IMR-90 (cell line): ENCODE results near the gene CHAC1. TPM values are rescaled to one million over a fixed set of nuclear protein-coding genes. Genes with fewer than 3 reads are reported as not detected.

Experiments
- ATAC-seq: fragments of 200-7000 bp; cut with Tn5 transposase; 2 replicates; pipeline ENCODE4 v1.9.1; 2020; ENCODE audit warnings: low read depth, mild to moderate bottlenecking, moderate library complexity
- BruUV-seq: library from RNA; stranded (reverse); fragments of 400-500 nt; replicated peaks from 2 replicates; lab custom pipeline; 2021; lab: Mats Ljungman, UMichigan
- CTCF ChIA-PET: fragments of 300-600 bp; formaldehyde crosslinking; extraction: SDS; loops from one replicate; lab custom pipeline; 2021; ENCODE audit warnings: antibody characterized with exemption; lab: Yijun Ruan, JAX
- POLR2A ChIA-PET: fragments of 300-600 bp; sonication (Branson Sonifier 250); formaldehyde crosslinking; loops from one replicate; lab custom pipeline; 2022; ENCODE audit warnings: antibody characterized with exemption; ENCODE audit not compliant: unreplicated experiment; lab: Charles Lee
- DNase-seq: peaks from one replicate; pipeline ENCODE4 v3.0.0; 2013
- H2AFZ ChIP-seq: replicated peaks from 2 replicates; pipeline ENCODE3; 2013; ENCODE audit warnings: low read length, mild to moderate bottlenecking; ENCODE audit not compliant: poor library complexity
- H2AK5ac ChIP-seq: 2 replicates; pipeline ENCODE4 v1.6.1; 2013; ENCODE audit warnings: low read depth, low read length, inconsistent platforms
- H2AK9ac ChIP-seq: replicated peaks from 2 replicates; pipeline ENCODE3; 2013; ENCODE audit warnings: mild to moderate bottlenecking, low read depth, low read length, moderate library complexity; ENCODE audit not compliant: poor library complexity
- H2BK120ac ChIP-seq: 2 replicates; pipeline ENCODE4 v1.6.1; 2013; ENCODE audit warnings: low read depth, low read length, inconsistent platforms
- H2BK15ac ChIP-seq: 3 replicates; pipeline ENCODE4 v1.6.1; 2013; ENCODE audit warnings: low read depth, low read length, inconsistent platforms
- H2BK20ac ChIP-seq: 2 replicates; pipeline ENCODE4 v1.6.1; 2013; ENCODE audit warnings: low read depth, mild to moderate bottlenecking, inconsistent platforms, low read length, moderate library complexity
- H2BK5ac ChIP-seq: 2 replicates; pipeline ENCODE4 v1.6.1; 2013; ENCODE audit warnings: mild to moderate bottlenecking, low read depth, low read length, inconsistent platforms; ENCODE audit not compliant: poor library complexity, severe bottlenecking
- H3K14ac ChIP-seq: replicated peaks from 2 replicates; pipeline ENCODE4 v1.6.1; 2013; ENCODE audit warnings: low read depth, low read length, inconsistent platforms
- H3K18ac ChIP-seq: 2 replicates; pipeline ENCODE4 v1.6.1; 2013; ENCODE audit warnings: low read depth, low read length, control low read depth
- H3K23ac ChIP-seq: 2 replicates; pipeline ENCODE4 v1.6.1; 2013; ENCODE audit warnings: low read depth, low read length, inconsistent platforms
- H3K27ac ChIP-seq: 2 replicates; pipeline ENCODE4 v1.5.1; 2013; ENCODE audit warnings: mild to moderate bottlenecking, control low read depth, low read length; ENCODE audit not compliant: insufficient read depth
- H3K27me3 ChIP-seq: 2 replicates; pipeline ENCODE4 v1.6.1; 2013; ENCODE audit warnings: low read length; ENCODE audit not compliant: control insufficient read depth, insufficient read depth
- H3K36me3 ChIP-seq: 2 replicates; pipeline ENCODE4 v1.6.1; 2013; ENCODE audit warnings: low read length, mixed read lengths; ENCODE audit not compliant: control insufficient read depth, insufficient read depth
- H3K4ac ChIP-seq: 2 replicates; pipeline ENCODE4 v1.6.1; 2013; ENCODE audit warnings: low read depth, low read length, inconsistent platforms
- H3K4me1 ChIP-seq: 2 replicates; pipeline ENCODE4 v1.6.1; 2013; ENCODE audit warnings: low read length, mixed read lengths; ENCODE audit not compliant: control insufficient read depth, insufficient read depth
- H3K4me2 ChIP-seq: 2 replicates; pipeline ENCODE4 v1.6.1; 2013; ENCODE audit warnings: low read depth, mild to moderate bottlenecking, control low read depth, low read length, moderate library complexity
- H3K4me3 ChIP-seq: 2 replicates; pipeline ENCODE4 v1.5.1; 2013; ENCODE audit warnings: low read depth, mild to moderate bottlenecking, control low read depth, low read length, moderate library complexity; ENCODE audit not compliant: insufficient read depth
- H3K56ac ChIP-seq: 2 replicates; pipeline ENCODE4 v1.6.1; 2013; ENCODE audit warnings: low read length, inconsistent platforms; ENCODE audit not compliant: insufficient read depth; ENCODE audit errors: extremely low read depth
- H3K79me1 ChIP-seq, 2 experiments: 2 replicates each; pipeline ENCODE4 v1.6.1; 2013; ENCODE audit warnings: low read length in 2 of 2, inconsistent platforms in 1 of 2, low read depth in 1 of 2
- H3K9ac ChIP-seq: 2 replicates; pipeline ENCODE4 v1.6.1; 2013; ENCODE audit warnings: low read depth, low read length, control low read depth
- H3K9me1 ChIP-seq: 2 replicates; pipeline ENCODE4 v1.6.1; 2013; ENCODE audit warnings: low read length, inconsistent platforms; ENCODE audit not compliant: insufficient read depth
- H3K9me3 ChIP-seq: 2 replicates; pipeline ENCODE4 v1.6.1; 2013; ENCODE audit warnings: low read length; ENCODE audit not compliant: control insufficient read depth, insufficient read depth
- H4K20me1 ChIP-seq: 2 replicates; pipeline ENCODE4 v1.6.1; 2013; ENCODE audit warnings: low read length, inconsistent platforms; ENCODE audit not compliant: insufficient read depth
- H4K5ac ChIP-seq: 2 replicates; pipeline ENCODE4 v1.6.1; 2013; ENCODE audit warnings: mild to moderate bottlenecking, low read depth, low read length, control low read depth
- H4K8ac ChIP-seq, 2 experiments: 2 replicates each; pipeline ENCODE4 v1.6.1; 2013; ENCODE audit warnings: low read depth in 2 of 2, low read length in 2 of 2, control low read depth in 1 of 2, inconsistent platforms in 1 of 2
- H4K91ac ChIP-seq: 2 replicates; pipeline ENCODE4 v1.6.1; 2013; ENCODE audit warnings: low read depth, low read length, inconsistent platforms; ENCODE audit not compliant: insufficient read depth
- BHLHE40 ChIP-seq: fragments of 150-350 bp; IDR thresholded peaks from 2 replicates; pipeline ENCODE4 v1.6.1; 2016; ENCODE audit warnings: mild to moderate bottlenecking, low read depth, low read length
- CEBPB ChIP-seq: IDR thresholded peaks from 2 replicates; pipeline ENCODE4 v1.6.1; 2012; ENCODE audit warnings: low read depth, low read length, improper control_type of control experiment
- CHD1 ChIP-seq: IDR thresholded peaks from 2 replicates; pipeline ENCODE4 v1.6.1; 2012; ENCODE audit warnings: low read depth, low read length, improper control_type of control experiment
- ELK1 ChIP-seq: fragments of 150-350 bp; IDR thresholded peaks from 2 replicates; pipeline ENCODE4 v1.6.1; 2016; ENCODE audit warnings: low read depth, mild to moderate bottlenecking, low read length, moderate library complexity, borderline replicate concordance
- FOS ChIP-seq: fragments of 150-350 bp; IDR thresholded peaks from 2 replicates; pipeline ENCODE4 v1.6.1; 2016; ENCODE audit warnings: low read depth, low read length
- NFE2L2 ChIP-seq: fragments of 150-350 bp; IDR thresholded peaks from 2 replicates; pipeline ENCODE4 v1.6.1; 2016; ENCODE audit warnings: low read depth, mild to moderate bottlenecking, low read length
- POLR2A ChIP-seq: IDR thresholded peaks from 2 replicates; pipeline ENCODE4 v1.6.1; 2012; ENCODE audit warnings: mild to moderate bottlenecking, low read depth, low read length
- RAD21 ChIP-seq: IDR thresholded peaks from 2 replicates; pipeline ENCODE4 v1.6.1; 2012; ENCODE audit warnings: low read length, improper control_type of control experiment
- RCOR1 ChIP-seq: IDR thresholded peaks from 2 replicates; pipeline ENCODE4 v1.6.1; 2012; ENCODE audit warnings: mild to moderate bottlenecking, low read length, improper control_type of control experiment; ENCODE audit not compliant: insufficient replicate concordance
- SMC3 ChIP-seq: fragments of 150-350 bp; IDR thresholded peaks from 2 replicates; pipeline ENCODE4 v1.6.1; 2016; ENCODE audit warnings: low read depth, mild to moderate bottlenecking, antibody characterized with exemption, low read length, moderate library complexity
- USF2 ChIP-seq: fragments of 150-350 bp; IDR thresholded peaks from 2 replicates; pipeline ENCODE4 v1.6.1; 2017; ENCODE audit warnings: mild to moderate bottlenecking, antibody characterized with exemption, low read length, low read depth
- WGBS, 2 experiments: methylation state at CpG; one replicate each; pipeline versions ENCODE4 v1.1.5 to v1.1.7; 2013; ENCODE audit warnings: missing lambda C conversion rate in 2 of 2; ENCODE audit not compliant: insufficient read length in 1 of 2; ENCODE audit errors: extremely low coverage in 2 of 2; 5-methylcytosine and 5-hydroxymethylcytosine counted together
- dilution Hi-C: fragments of 300-500 bp; cut with HindIII; formaldehyde crosslinking; loops from one replicate; pipeline ENCODE4 v1.14.3; 2018; ENCODE audit warnings: low sequenced_read_pairs; ENCODE audit not compliant: unreplicated experiment
- in situ Hi-C: fragments of 300-500 bp; cut with MboI; formaldehyde crosslinking; loops from 3 replicates; pipeline ENCODE4 v1.14.3; 2019; ENCODE audit warnings: low sequenced_read_pairs, inconsistent platforms, mixed read lengths
- intact Hi-C: fragments of 100-400 bp; cut with micrococcal nuclease; formaldehyde crosslinking; loops from 2 replicates; pipeline ENCODE4 v1.10.0; 2022
- polyA plus RNA-seq, 3 experiments: library from polyadenylated mRNA; depleted of rRNA; stranded (reverse); fragments of >200 nt; gene quantifications; 2 replicates each; pipeline ENCODE4 v1.2.3, GENCODE V29; 2012; ENCODE audit warnings: low replicate concordance in 1 of 3
- total RNA-seq: library from RNA; depleted of rRNA; stranded (reverse); fragments of >200 nt; gene quantifications from 2 replicates; pipeline ENCODE4 v1.2.3, GENCODE V29; 2012
- TF ChIP-seq, protein P1 (sequence below): conservative IDR thresholded peaks from 2 replicates; pipeline ENCODE4 v1.5.1; 2012; ENCODE audit warnings: mild to moderate bottlenecking, low read depth, low read length, improper control_type of control experiment

The CHAC1 gene
- total and polyA plus RNA-seq, 2 of the 4 experiments (the other 2 are of a cell fraction): 51.3 to 77.8 TPM

DNA sequence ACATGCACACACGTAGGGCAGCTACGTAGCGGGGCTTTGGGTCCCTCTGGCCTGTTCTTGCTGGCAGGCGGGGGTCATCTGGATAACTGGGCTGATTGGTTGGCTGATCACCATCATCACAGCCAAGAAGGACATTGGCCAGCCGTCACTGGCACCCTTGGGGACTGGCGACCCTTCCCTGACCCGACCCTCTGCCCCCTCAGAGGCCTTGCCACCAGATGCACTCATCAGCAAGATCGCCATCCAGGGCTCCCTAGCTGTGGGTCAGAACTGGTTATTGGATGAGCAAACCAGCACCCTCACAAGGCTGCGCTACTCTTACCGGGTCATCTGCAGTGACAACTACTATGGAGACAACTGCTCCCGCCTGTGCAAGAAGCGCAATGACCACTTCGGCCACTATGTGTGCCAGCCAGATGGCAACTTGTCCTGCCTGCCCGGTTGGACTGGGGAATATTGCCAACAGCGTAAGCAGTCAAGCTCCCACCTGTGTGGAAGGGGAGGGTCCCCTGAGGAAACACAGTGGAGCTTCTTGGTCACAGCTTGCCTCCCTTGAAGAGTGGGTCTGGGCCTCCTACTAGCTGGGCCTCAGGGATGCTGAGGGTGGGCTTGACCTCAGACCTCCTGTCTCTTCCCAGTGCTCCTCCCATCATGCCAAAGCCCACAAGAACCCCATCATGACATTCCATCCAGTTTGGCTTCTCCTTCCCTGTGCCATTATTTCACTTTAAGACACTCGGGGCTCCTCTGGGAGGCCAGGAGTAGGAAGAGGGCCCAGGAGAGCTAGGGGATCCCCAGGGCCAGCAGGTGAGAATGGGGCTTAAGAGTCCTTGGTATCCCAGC is 21.8 kb upstream of the CHAC1 start:
- H2AK5ac ChIP-seq: peak overlapping the region; percentile 75
- in situ Hi-C loops: no loop called here

More for the DNA sequence above, 21.8 kb upstream of the CHAC1 start:
- no peak overlapping the region for H3K18ac ChIP-seq
- 74% methylated on average over 11 of the region's 16 CpGs; no CpG with 5 or more reads in 1 of the 2 experiments for WGBS, 2 experiments
- peak overlapping the region; percentile 85 for H3K23ac ChIP-seq
- H3K27me3 ChIP-seq: peaks cover 16% of the 10 kb centered on the region
- peak overlapping the region in 1 of 2 experiments; percentile 35; a peak in 1 of 4 replicates for H4K8ac ChIP-seq
- intact Hi-C loops (no loop called here), dilution Hi-C loops (no loop called here)
- peaks cover 0 to 64% of the 10 kb centered on the region in 2 experiments; a peak in 3 of 4 replicates for H3K79me1 ChIP-seq
- no peak overlapping the region for H3K27ac ChIP-seq
- no peaks in the 10 kb centered on the region for H3K9me3 ChIP-seq
- TF ChIP-seq BHLHE40 (no peak), NFE2L2 (no peak), CEBPB (no peak), FOS (no peak), POLR2A (no peak), CHD1 (no peak), RAD21 (no peak), ELK1 (no peak), SMC3 (no peak), RCOR1 (no peak), USF2 (no peak)
- TF ChIP-seq, protein P1, sequence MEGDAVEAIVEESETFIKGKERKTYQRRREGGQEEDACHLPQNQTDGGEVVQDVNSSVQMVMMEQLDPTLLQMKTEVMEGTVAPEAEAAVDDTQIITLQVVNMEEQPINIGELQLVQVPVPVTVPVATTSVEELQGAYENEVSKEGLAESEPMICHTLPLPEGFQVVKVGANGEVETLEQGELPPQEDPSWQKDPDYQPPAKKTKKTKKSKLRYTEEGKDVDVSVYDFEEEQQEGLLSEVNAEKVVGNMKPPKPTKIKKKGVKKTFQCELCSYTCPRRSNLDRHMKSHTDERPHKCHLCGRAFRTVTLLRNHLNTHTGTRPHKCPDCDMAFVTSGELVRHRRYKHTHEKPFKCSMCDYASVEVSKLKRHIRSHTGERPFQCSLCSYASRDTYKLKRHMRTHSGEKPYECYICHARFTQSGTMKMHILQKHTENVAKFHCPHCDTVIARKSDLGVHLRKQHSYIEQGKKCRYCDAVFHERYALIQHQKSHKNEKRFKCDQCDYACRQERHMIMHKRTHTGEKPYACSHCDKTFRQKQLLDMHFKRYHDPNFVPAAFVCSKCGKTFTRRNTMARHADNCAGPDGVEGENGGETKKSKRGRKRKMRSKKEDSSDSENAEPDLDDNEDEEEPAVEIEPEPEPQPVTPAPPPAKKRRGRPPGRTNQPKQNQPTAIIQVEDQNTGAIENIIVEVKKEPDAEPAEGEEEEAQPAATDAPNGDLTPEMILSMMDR: no peak
- CTCF ChIA-PET: interaction anchor here (0.7 to 1.6 kb wide), 6 partner anchors 10 to 254 kb away, joined by 3 to 12 read pairs (median 4); no protein-coding TSS in a partner anchor
- no peak overlapping the region; the same call in 1 of the 2 replicates for H2BK20ac ChIP-seq
- H3K9me1 ChIP-seq: peaks cover 16% of the 10 kb centered on the region
- H3K14ac ChIP-seq: peak overlapping the region; percentile 78
- no TSS peak for BruUV-seq
- peak overlapping the region; percentile 85; the same call in 1 of the 2 replicates for H3K4me3 ChIP-seq
- peak overlapping the region; percentile 99 for H3K4me2 ChIP-seq
- peaks cover 19% of the 10 kb centered on the region for H3K4me1 ChIP-seq
- H3K9ac ChIP-seq: peak overlapping the region; percentile 66; the same call in 1 of the 2 replicates
- no peak overlapping the region for H2BK5ac ChIP-seq
- no peak overlapping the region for H4K5ac ChIP-seq
- ATAC-seq (no peak), DNase-seq (no peak)
- H3K4ac ChIP-seq: peak overlapping the region; percentile 76
- H4K20me1 ChIP-seq: peaks cover 44% of the 10 kb centered on the region
- H4K91ac ChIP-seq: peak overlapping the region; percentile 17; the same call in 1 of the 2 replicates
- H2AK9ac ChIP-seq: peak overlapping the region; percentile 90
- H2AFZ ChIP-seq: peak overlapping the region; percentile 74
- POLR2A ChIA-PET: no interaction called here
- peak overlapping the region; percentile 23; the same call in 1 of the 2 replicates for H2BK120ac ChIP-seq
- no peak overlapping the region; the same call in 1 of the 2 replicates for H3K56ac ChIP-seq
- peaks cover 8% of the 10 kb centered on the region; the same call in 1 of the 2 replicates for H3K36me3 ChIP-seq
- 0 out of 3 replicates have a peak overlapping the region, but pooled peaks have one; percentile 67 for H2BK15ac ChIP-seq
